Activated CD8-positive, alpha-beta T cell treated with anti-CD3 and anti-CD28 coated beads for 36 hours (primary cell): Measurements from ENCODE around the gene NEK1. TPM values are rescaled to one million over a fixed set of nuclear protein-coding genes. Genes with fewer than 3 reads are reported as not detected.
A peak's percentile ranks its signal among the peaks of the same experiment; 100 is the strongest.

Experiments used
- ATAC-seq: fragments of 200-7000 bp; cut with Tn5 transposase; one replicate; pipeline ENCODE4 v1.10.0; 2021; ENCODE audit warnings: mild to moderate bottlenecking, moderate library complexity
- CTCF ChIA-PET: fragments of 350-600 bp; sonication (Branson Sonifier 250); formaldehyde crosslinking; loops from one replicate; lab custom pipeline; 2021; ENCODE audit warnings: antibody characterized with exemption; lab: Charles Lee
- POLR2A ChIA-PET: fragments of 350-600 bp; sonication (Branson Sonifier 250); formaldehyde crosslinking; loops from one replicate; lab custom pipeline; 2021; ENCODE audit warnings: antibody characterized with exemption; lab: Charles Lee
- DNase-seq: peaks from one replicate; pipeline ENCODE4 v3.0.0-alpha.2; 2020
- H3K27ac Mint-ChIP-seq: one replicate; pipeline ENCODE4 v1.8.0; 2021; ENCODE audit warnings: mild to moderate bottlenecking, mixed read lengths
- H3K27me3 Mint-ChIP-seq: one replicate; pipeline ENCODE4 v1.8.0; 2021; ENCODE audit warnings: mixed read lengths
- H3K36me3 Mint-ChIP-seq: one replicate; pipeline ENCODE4 v1.8.0; 2021; ENCODE audit warnings: low read depth, mixed read lengths
- H3K4me1 Mint-ChIP-seq: one replicate; pipeline ENCODE4 v1.8.0; 2021; ENCODE audit warnings: low read depth, mixed read lengths
- H3K4me3 Mint-ChIP-seq: one replicate; pipeline ENCODE4 v1.8.0; 2021; ENCODE audit warnings: mild to moderate bottlenecking, moderate library complexity, mixed read lengths
- H3K9me3 Mint-ChIP-seq: one replicate; pipeline ENCODE4 v1.8.0; 2021; ENCODE audit warnings: mixed read lengths
- CTCF ChIP-seq: fragments of 200-600 bp; IDR thresholded peaks from one replicate; pipeline ENCODE4 v1.8.0; 2022; ENCODE audit warnings: antibody characterized with exemption, mild to moderate bottlenecking
- intact Hi-C: fragments of 100-400 bp; cut with micrococcal nuclease; formaldehyde crosslinking; loops from one replicate; pipeline ENCODE4 v1.10.0; 2022
- total RNA-seq, 2 experiments: library from RNA; stranded (reverse); gene quantifications; one replicate each; pipeline ENCODE4 v1.2.3, GENCODE V29; 2021

The NEK1 gene
- total RNA-seq, 2 experiments from 2014 or later = 12.0 to 13.6 TPM

DNA sequence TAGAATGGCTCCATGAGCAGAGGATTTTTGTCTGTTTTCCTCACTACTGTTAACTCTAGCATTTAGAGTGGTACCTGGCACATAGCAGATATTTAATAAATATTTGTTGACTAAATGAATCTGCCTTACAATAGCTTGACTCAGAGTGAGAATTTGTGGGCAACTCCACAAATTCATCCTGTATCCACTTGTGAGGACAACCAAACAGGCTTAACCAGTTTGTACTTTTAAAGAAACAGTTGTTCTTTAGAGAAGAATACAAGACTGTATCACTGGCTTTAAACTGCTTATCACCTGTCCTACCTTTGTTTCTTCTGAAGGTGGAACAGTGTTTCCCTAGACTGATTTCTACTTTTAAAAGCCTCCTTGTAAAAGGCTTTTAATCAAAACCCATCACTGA, 200.3 kb downstream of the NEK1 start:
- no peak for DNase-seq
- H3K27ac Mint-ChIP-seq = no peak overlapping the region
- peaks cover 40% of the 10 kb centered on the region for H3K4me1 Mint-ChIP-seq
- POLR2A ChIA-PET = no interaction called here
- ATAC-seq = no peak
- TF ChIP-seq CTCF = no peak
- no peaks in the 10 kb centered on the region for H3K9me3 Mint-ChIP-seq
- no peaks in the 10 kb centered on the region for H3K27me3 Mint-ChIP-seq
- CTCF ChIA-PET = no interaction called here
- no peak overlapping the region for H3K4me3 Mint-ChIP-seq
- intact Hi-C loops = no loop called here
- H3K36me3 Mint-ChIP-seq = peaks cover 3% of the 10 kb centered on the region

GRCh38 chr4:169410839-169411770, 201.3 kb downstream of the NEK1 start:
- ChIA-PET POLR2A (interaction anchor here (0.6 kb wide), 2 partner anchors 10 to 14 kb away, joined by 3 read pairs; no protein-coding TSS in a partner anchor), CTCF (interaction anchor here (1.1 to 1.5 kb wide), 2 partner anchors 43 to 74 kb away, joined by 3 to 4 read pairs; no protein-coding TSS in a partner anchor)
- H3K27me3 Mint-ChIP-seq = no peaks in the 10 kb centered on the region
- H3K36me3 Mint-ChIP-seq = peaks cover 3% of the 10 kb centered on the region
- TF ChIP-seq CTCF = no peak
- peaks cover 31% of the 10 kb centered on the region for H3K4me1 Mint-ChIP-seq
- peak; percentile 84 for DNase-seq
- no peaks in the 10 kb centered on the region for H3K9me3 Mint-ChIP-seq
- peak overlapping the region; percentile 94 for H3K27ac Mint-ChIP-seq
- intact Hi-C loops = no loop called here
- H3K4me3 Mint-ChIP-seq = peak overlapping the region; percentile 39
- ATAC-seq = peak; percentile 97

DNA sequence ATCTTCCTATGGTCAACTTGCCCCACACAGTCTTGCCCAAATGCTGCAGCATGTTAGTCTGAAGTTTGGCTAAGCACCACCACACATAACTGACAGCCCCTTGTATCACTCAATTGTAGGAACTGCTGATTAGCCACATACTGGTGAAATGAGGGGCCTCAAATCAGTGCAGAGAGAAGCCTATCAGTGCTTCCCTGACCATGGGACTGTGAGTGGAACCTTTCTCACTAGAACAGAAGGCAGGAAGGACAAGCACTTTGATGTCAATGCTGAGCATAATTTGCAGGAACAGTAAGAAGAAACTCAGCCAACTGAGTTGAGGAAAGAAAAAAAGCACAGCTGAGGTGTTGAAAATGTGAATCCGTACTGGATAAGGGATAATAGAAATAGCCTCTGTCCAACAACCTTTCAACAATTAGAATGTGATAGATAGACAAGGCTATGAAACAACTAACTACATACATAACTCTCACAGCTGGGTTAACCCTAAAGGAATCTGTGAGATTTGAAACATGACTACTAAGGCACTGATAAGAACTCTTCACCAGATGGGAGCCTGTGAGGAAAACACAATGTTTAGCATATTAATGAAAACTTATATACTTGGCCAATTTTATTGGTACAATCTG, 205.1 kb downstream of the NEK1 start:
- Mint-ChIP-seq H3K27me3 (no peaks in the 10 kb centered on the region), H3K36me3 (peaks cover 5% of the 10 kb centered on the region), H3K4me3 (no peak overlapping the region), H3K27ac (no peak overlapping the region), H3K4me1 (peaks cover 24% of the 10 kb centered on the region), H3K9me3 (no peaks in the 10 kb centered on the region)
- ATAC-seq (no peak), DNase-seq (no peak)
- no peak for TF ChIP-seq CTCF
- intact Hi-C loops = no loop called here
- ChIA-PET POLR2A (no interaction called here), CTCF (no interaction called here)

GRCh38 chr4:169404960-169405359, 207.4 kb downstream of the NEK1 start:
- Mint-ChIP-seq H3K4me1 (peaks cover 4% of the 10 kb centered on the region), H3K4me3 (no peak overlapping the region), H3K27ac (no peak overlapping the region), H3K36me3 (peaks cover 10% of the 10 kb centered on the region), H3K27me3 (no peaks in the 10 kb centered on the region), H3K9me3 (no peaks in the 10 kb centered on the region)
- no peak for DNase-seq
- ATAC-seq = no peak
- intact Hi-C loops = no loop called here
- TF ChIP-seq CTCF = no peak
- ChIA-PET CTCF (interaction anchor here (1.4 kb wide), 1 partner anchor 10 kb away, joined by 3 read pairs; no protein-coding TSS in a partner anchor), POLR2A (no interaction called here)
